COLO668 (cell line): ENCODE results near the gene CLNK.
A peak's percentile ranks its signal among the peaks of the same experiment; 100 is the strongest.

Experiments
- DNase-seq: peaks from one replicate; lab custom pipeline; 2025; ENCODE audit not compliant: unreplicated experiment; lab: John Stamatoyannopoulos, UW

CLNK gene

GRCh38 chr4:10701702-10702460 is 17.3 kb upstream of the CLNK start:
- DNase-seq, result no peak

DNA sequence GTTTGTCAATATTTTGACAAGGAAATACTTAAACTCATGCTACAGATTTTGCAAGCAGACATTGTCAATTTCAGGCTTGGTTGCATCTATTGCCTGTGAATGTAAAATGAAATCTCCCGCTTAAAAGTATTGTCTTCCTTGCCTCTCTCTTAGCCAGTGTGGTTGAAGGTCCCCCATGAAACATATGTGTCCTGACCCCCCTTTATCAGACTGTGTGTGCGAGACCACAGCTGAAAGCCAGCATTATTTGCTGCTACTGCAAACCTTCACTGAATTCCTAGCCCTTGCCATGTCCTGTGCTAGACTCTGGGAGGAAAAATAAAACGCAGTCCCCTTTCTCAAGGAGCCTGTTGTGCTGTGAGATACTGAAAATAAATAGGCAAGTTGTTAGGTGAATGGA is 16.6 kb upstream of the CLNK start:
- DNase-seq, result no peak

DNA sequence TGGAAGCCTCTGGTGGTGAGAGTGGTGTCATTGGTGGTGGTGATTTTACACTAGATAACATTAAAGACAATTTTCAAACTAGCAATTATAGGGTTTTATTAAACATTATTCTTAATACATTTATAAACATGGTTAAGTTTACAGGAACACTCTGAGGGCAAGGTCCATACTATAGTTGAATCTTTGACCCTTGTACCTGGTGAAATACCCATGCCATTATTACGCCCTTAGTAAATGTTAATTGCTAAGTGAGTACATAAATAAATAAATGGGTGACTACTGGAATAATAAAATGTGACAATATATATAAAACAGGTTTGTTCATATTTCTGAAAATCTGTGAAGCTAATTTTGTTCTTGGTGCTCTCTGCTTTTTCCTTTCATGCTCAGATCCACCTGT is 13.6 kb upstream of the CLNK start:
- no peak for DNase-seq

GRCh38 chr4:10697086-10697485 is 12.5 kb upstream of the CLNK start:
- DNase-seq, result peak; percentile 71

DNA sequence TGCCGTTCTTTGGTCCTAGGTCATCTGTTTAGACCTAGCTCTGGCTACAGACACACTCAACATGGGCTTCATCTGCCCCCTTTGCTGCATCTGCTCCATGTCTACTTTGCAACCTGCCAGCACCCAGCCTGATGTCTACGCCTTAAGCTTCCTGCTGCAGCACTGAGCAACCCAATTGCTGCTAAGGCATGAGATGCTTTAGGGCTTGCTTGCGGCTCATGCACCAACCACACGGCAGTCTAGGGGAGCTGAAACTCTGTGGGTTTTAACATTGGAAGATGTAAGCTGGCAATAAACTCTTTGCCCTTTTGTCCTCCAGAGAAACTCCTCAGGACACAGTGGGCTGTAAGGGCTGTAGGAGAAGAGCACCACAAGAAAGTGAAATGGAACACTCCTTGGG is 11.7 kb upstream of the CLNK start:
- no peak for DNase-seq

DNA sequence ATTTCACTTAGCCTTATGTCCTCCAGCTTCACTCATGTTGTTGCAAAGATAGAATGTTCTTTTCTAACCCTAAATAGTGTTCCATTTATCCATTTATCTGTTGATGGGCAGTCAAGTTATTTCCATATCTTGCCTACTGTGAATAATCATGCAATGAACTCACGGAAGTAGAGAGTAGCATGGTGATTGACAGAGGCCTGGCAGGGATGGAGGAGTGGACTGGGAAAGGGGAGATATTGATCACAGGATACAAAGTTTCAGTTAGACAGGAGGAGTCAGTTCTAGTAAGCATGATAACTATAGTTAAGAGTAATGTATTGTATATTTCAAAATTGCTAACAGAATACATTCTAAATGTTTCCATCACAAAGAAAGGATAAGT is 10.3 kb upstream of the CLNK start:
- peak; percentile 24 for DNase-seq

GRCh38 chr4:10694151-10694827 is 9.7 kb upstream of the CLNK start:
- DNase-seq, result peak; percentile 45

- DNase-seq, result no peak
These were observed 7.1 kb upstream of the CLNK start for GRCh38 chr4:10691651-10692050.

GRCh38 chr4:10690185-10690907 is 5.8 kb upstream of the CLNK start:
- no peak for DNase-seq

DNA sequence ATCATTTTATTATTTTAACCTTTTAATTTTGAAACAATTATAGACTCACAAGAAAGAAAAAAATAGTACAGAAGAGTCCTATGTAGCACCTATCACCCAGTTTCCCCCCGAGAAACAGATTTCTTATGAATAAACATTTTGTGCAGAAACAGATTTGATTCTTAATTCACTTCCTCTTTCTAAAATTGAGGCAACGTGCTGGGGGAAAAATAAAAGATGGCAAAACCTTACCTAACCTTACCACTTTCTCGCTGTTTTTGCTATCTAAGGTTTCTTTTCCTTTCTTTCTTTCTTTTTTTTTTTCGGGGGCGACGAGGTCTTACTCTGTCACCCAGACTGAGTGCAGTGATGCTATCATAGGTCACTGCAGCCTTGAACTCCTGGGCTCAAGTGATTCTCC is 4.3 kb upstream of the CLNK start:
- DNase-seq, result no peak

GRCh38 chr4:10688022-10688421 is 3.5 kb upstream of the CLNK start:
- DNase-seq, result no peak

GRCh38 chr4:10687526-10687925 is 3.0 kb upstream of the CLNK start:
- no peak for DNase-seq

- no peak for DNase-seq
These were observed 2.2 kb downstream of the CLNK start for GRCh38 chr4:10682397-10682796.

DNA sequence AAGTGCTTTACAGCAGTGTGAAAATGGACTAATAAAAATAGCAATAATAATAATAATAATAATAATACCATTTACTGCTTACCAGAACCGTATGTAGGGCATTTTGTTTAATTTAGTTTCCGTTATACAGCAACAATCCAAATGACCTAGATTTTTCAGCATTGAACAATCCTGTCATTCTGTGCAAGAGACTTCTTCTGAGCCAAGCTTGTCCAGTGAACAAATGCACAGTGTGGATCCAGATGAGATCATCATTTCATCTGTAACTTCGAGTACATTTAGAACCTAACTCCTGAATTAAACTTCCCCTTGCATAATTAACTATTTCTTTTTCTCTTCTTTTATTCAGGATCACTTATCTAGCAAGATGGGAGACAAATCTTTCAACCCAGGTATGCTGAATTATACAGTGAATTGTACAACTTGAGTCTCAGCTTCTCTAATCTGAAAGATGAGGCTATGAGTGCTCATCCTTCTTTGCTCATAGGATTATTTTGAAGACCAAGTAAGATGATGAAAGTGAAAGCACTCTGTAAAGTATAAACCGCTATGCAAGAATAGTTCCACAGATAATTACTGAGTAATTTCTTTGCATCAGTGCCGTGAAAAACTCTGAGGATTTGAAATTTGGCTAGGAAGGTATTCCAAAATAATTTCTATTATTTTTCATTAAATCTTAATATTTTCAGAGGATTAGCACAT is 6.6 kb downstream of the CLNK start:
- DNase-seq, result no peak

- no peak for DNase-seq
These were observed 10.7 kb downstream of the CLNK start for GRCh38 chr4:10673817-10674369.

- DNase-seq, result no peak
These were observed 12.2 kb downstream of the CLNK start for GRCh38 chr4:10672379-10672778.

GRCh38 chr4:10671799-10672198 is 12.8 kb downstream of the CLNK start:
- no peak for DNase-seq

DNA sequence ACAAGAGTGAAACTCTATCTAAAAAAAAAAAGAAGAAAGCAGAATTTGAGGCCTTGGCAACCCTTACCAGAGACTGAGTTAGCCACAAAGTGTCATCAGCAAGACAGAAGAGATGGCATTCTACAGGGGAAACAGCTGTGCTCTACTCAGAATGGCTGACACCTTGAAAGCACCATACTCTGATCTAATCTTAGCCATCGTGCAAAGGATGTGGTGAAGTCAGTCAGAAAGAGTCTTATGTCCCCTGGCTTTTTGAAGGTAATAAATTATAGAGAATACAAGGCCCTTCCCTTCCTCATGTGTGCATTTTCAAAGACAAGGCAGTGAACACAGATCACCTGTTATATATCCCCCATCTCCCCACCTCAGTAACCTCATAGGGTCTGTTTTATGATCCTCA is 13.2 kb downstream of the CLNK start:
- DNase-seq, result no peak

DNA sequence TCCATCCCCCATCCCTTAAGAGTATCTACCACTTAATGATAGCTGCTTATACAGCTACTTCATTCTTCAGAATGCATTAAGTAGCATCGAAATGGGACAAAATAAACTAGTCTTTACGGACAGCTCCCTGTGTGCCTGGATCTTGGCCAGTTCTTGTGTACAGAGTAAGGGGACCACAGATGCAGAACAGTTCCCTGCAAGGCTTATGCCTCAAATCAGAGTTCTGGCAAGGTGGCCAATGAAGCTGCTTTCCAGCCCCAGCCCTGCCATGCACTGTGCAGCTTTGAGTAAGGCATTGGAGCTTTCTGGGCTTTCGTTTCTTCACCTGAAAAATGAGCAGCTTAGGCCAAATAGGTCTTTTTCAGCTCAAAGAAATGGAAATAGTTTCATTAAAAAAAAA is 14.2 kb downstream of the CLNK start:
- no peak for DNase-seq

- DNase-seq, result peak; percentile 36
These were observed 16.8 kb downstream of the CLNK start for GRCh38 chr4:10667701-10668326.

GRCh38 chr4:10666616-10667015 is 18.0 kb downstream of the CLNK start:
- DNase-seq, result peak; percentile 56
